Breast epithelium (tissue), 4 donors: ENCODE results near the gene MYG1. TPM values are rescaled to one million over a fixed set of nuclear protein-coding genes. Genes with fewer than 3 reads are reported as not detected.

Experiments
- DNase-seq, 2 donors: peaks; one replicate each; pipeline ENCODE4 v3.0.0-alpha.2; 2019; ENCODE audit warnings: low spot score in 2 of 2
- H3K27ac ChIP-seq, 2 donors: fragments of 200-600 bp; sonication (generic) in 1 of 2; one replicate each; pipeline ENCODE4 v1.5.1; 2016 to 2019; ENCODE audit warnings: mild to moderate bottlenecking in 1 of 2
- H3K27me3 ChIP-seq, 2 donors: fragments of 200-600 bp; sonication (generic) in 1 of 2; one replicate each; pipeline versions ENCODE4 v1.5.1 to v1.6.0; 2017 to 2019; ENCODE audit warnings: control low read depth in 1 of 2, mild to moderate bottlenecking in 1 of 2
- H3K36me3 ChIP-seq: fragments of 200-600 bp; one replicate; pipeline ENCODE4 v1.5.1; 2019
- H3K4me1 ChIP-seq, 2 donors: fragments of 200-600 bp; sonication (generic); one replicate each; pipeline ENCODE4 v1.5.1; 2016 to 2019; ENCODE audit warnings: control low read depth in 1 of 2
- H3K4me3 ChIP-seq, 3 donors: fragments of 200-600 bp; sonication (generic); 1 replicate in 2 of 3; 2 replicates in 1 of 3; pipeline ENCODE4 v1.5.1; 2016 to 2019; ENCODE audit warnings: mild to moderate bottlenecking in 3 of 3, moderate library complexity in 2 of 3
- H3K9me3 ChIP-seq, 2 donors: fragments of 200-600 bp; sonication (generic) in 1 of 2; one replicate each; pipeline ENCODE4 v1.5.1; 2016 to 2019; ENCODE audit warnings: control low read depth in 1 of 2
- CTCF ChIP-seq, 3 donors: fragments of 450-650 bp; IDR thresholded peaks; one replicate each; pipeline ENCODE4 v1.5.1; 2016 to 2017; ENCODE audit warnings: antibody characterized with exemption in 3 of 3, mild to moderate bottlenecking in 3 of 3, moderate library complexity in 3 of 3
- POLR2A ChIP-seq: fragments of 450-650 bp; IDR thresholded peaks from one replicate; pipeline ENCODE4 v1.6.1; 2016; ENCODE audit warnings: antibody characterized with exemption, mild to moderate bottlenecking, moderate library complexity
- POLR2AphosphoS5 ChIP-seq, 3 donors: sonication (generic); formaldehyde crosslinking; IDR thresholded peaks; one replicate each; pipeline ENCODE4 v1.6.1; 2017; ENCODE audit warnings: antibody characterized with exemption in 3 of 3
- intact Hi-C: fragments of 100-400 bp; cut with DNase I; formaldehyde crosslinking; loops from one replicate; pipeline ENCODE4 v1.15.1; 2023; ENCODE audit warnings: low total_unique reads
- total RNA-seq, 3 donors: library from RNA; depleted of rRNA; stranded (reverse); fragments of >200 nt; gene quantifications; one replicate each; pipeline ENCODE4 v1.1.0, GENCODE V29; 2016

Gene MYG1
- total RNA-seq, 3 donors from 2014 or later: 35.7 to 63.8 (median 39.1) TPM

GRCh38 chr12:53265783-53266182 is 33.7 kb upstream of the MYG1 start:
- H3K9me3 ChIP-seq: no peaks in the 10 kb centered on the region
- TF ChIP-seq CTCF (IDR thresholded peaks at IDR 0.05) (no peak), POLR2AphosphoS5 (IDR thresholded peaks at IDR 0.05) (no peak), POLR2A (no peak)
- intact Hi-C loops: no loop called here

GRCh38 chr12:53267306-53267998 is 32.0 kb upstream of the MYG1 start:
- H3K4me1 ChIP-seq: no peaks in the 10 kb centered on the region
- intact Hi-C loops: no loop called here
- H3K36me3 ChIP-seq: no peaks in the 10 kb centered on the region
- no peaks in the 10 kb centered on the region for H3K27me3 ChIP-seq
- DNase-seq: no peak
- H3K27ac ChIP-seq: peak overlapping the region in 1 of 2 donors; percentile 37
- no peaks in the 10 kb centered on the region for H3K9me3 ChIP-seq
- TF ChIP-seq POLR2AphosphoS5 (IDR thresholded peaks at IDR 0.05) (no peak), CTCF (IDR thresholded peaks at IDR 0.05) (no peak), POLR2A (no peak)
- peak overlapping the region; percentile 49 to 75 (median 59) for H3K4me3 ChIP-seq

More at GRCh38 chr12:53265783-53266182, 33.7 kb upstream of the MYG1 start:
- Histone ChIP-seq H3K4me1 (no peaks in the 10 kb centered on the region), H3K4me3 (no peak overlapping the region), H3K36me3 (no peaks in the 10 kb centered on the region), H3K27ac (no peak overlapping the region), H3K27me3 (no peaks in the 10 kb centered on the region)
- no peak for DNase-seq

GRCh38 chr12:53267999-53268629 is 31.4 kb upstream of the MYG1 start, which contains the start of gene ESPL1:
Gene ESPL1 (plus strand): TSS chr12:53268299. CDS start chr12:53268767, 468 bp downstream.
- TF ChIP-seq CTCF (IDR thresholded peaks at IDR 0.05) (peak in 1 of 3 donors; percentile 18), POLR2AphosphoS5 (IDR thresholded peaks at IDR 0.05) (peak; percentile 17 to 49 (median 27)), POLR2A (no peak)
- peak; percentile 41 to 58 for DNase-seq
- Histone ChIP-seq H3K4me1 (no peaks in the 10 kb centered on the region), H3K27ac (peak within 1 kb of the TSS; percentile 32 to 37), H3K9me3 (no peaks in the 10 kb centered on the region), H3K4me3 (peak within 1 kb of the TSS; percentile 49 to 75 (median 59)), H3K27me3 (no peaks in the 10 kb centered on the region), H3K36me3 (no peaks in the 10 kb centered on the region)
- intact Hi-C loops: no loop called here

GRCh38 chr12:53268630-53269562 is 30.6 kb upstream of the MYG1 start:
- TF ChIP-seq CTCF (IDR thresholded peaks at IDR 0.05) (no peak), POLR2A (no peak), POLR2AphosphoS5 (IDR thresholded peaks at IDR 0.05) (no peak)
- H3K4me3 ChIP-seq: peak overlapping the region; percentile 49 to 75 (median 59)
- H3K9me3 ChIP-seq: no peaks in the 10 kb centered on the region
- no peaks in the 10 kb centered on the region for H3K4me1 ChIP-seq
- no peak for DNase-seq
- intact Hi-C loops: no loop called here
- no peaks in the 10 kb centered on the region for H3K36me3 ChIP-seq
- peak overlapping the region in 1 of 2 donors; percentile 37 for H3K27ac ChIP-seq
- no peaks in the 10 kb centered on the region for H3K27me3 ChIP-seq
